CD4-positive, CD25-positive, alpha-beta regulatory T cell (primary cell): Measurements from ENCODE around the gene IST1. TPM values are rescaled to one million over a fixed set of nuclear protein-coding genes. Genes with fewer than 3 reads are reported as not detected.

ENCODE experiments used
- ATAC-seq, 2 donors: fragments of 150-1000 bp; cut with Tn5 transposase; one replicate each; pipeline ENCODE4 v1.10.0; 2021; ENCODE audit warnings: low read depth in 2 of 2, moderate number of reproducible peaks in 2 of 2, moderate library complexity in 1 of 2
- DNase-seq, 3 donors: peaks; one replicate each; pipeline versions ENCODE4 v3.0.0 to v3.0.0-alpha.2; 2012 to 2022; ENCODE audit warnings: mixed read lengths in 1 of 3
- H3K27ac ChIP-seq: one replicate; pipeline ENCODE4 v1.7.0; 2013; ENCODE audit warnings: mild to moderate bottlenecking, low read length; ENCODE audit not compliant: insufficient read depth, poor library complexity, severe bottlenecking
- H3K27me3 ChIP-seq: one replicate; pipeline ENCODE4 v1.7.0; 2013; ENCODE audit warnings: low read length; ENCODE audit not compliant: control insufficient read depth, insufficient read depth
- H3K36me3 ChIP-seq: one replicate; pipeline ENCODE4 v1.7.0; 2013; ENCODE audit warnings: mild to moderate bottlenecking, low read length, moderate library complexity; ENCODE audit not compliant: control insufficient read depth, insufficient read depth
- H3K4me1 ChIP-seq: 2 replicates; pipeline ENCODE4 v1.7.0; 2013; ENCODE audit warnings: mild to moderate bottlenecking, low read length; ENCODE audit not compliant: insufficient read depth, control insufficient read depth, poor library complexity, severe bottlenecking
- H3K4me3 ChIP-seq: one replicate; pipeline ENCODE4 v1.7.0; 2013; ENCODE audit warnings: low read depth, mild to moderate bottlenecking, low read length, moderate library complexity
- H3K9me3 ChIP-seq, 2 experiments: 1 replicate in 1 of 2; 2 replicates in 1 of 2; pipeline ENCODE4 v1.7.0; 2013; ENCODE audit warnings: low read length in 2 of 2, mild to moderate bottlenecking in 1 of 2, moderate library complexity in 1 of 2; ENCODE audit not compliant: control insufficient read depth in 2 of 2
- H3K27ac Mint-ChIP-seq, 3 donors: one replicate each; pipeline ENCODE4 v1.8.0; 2020 to 2022; ENCODE audit warnings: mild to moderate bottlenecking in 3 of 3, mixed read lengths in 3 of 3, moderate library complexity in 2 of 3
- H3K27me3 Mint-ChIP-seq: one replicate; pipeline ENCODE4 v1.8.0; 2022; ENCODE audit warnings: mild to moderate bottlenecking, mixed read lengths
- H3K36me3 Mint-ChIP-seq: one replicate; pipeline ENCODE4 v1.8.0; 2020; ENCODE audit warnings: mixed read lengths
- H3K4me1 Mint-ChIP-seq, 4 donors: one replicate each; pipeline ENCODE4 v1.8.0; 2020 to 2022; ENCODE audit warnings: mixed read lengths in 4 of 4, mild to moderate bottlenecking in 1 of 4
- H3K4me3 Mint-ChIP-seq, 4 donors: one replicate each; pipeline ENCODE4 v1.8.0; 2020 to 2022; ENCODE audit warnings: mild to moderate bottlenecking in 4 of 4, mixed read lengths in 4 of 4, moderate library complexity in 3 of 4
- H3K9me3 Mint-ChIP-seq, 7 donors: one replicate each; pipeline ENCODE4 v1.8.0; 2020 to 2022; ENCODE audit warnings: mixed read lengths in 7 of 7, mild to moderate bottlenecking in 3 of 7, moderate library complexity in 2 of 7
- polyA plus RNA-seq, 4 donors: library from polyadenylated mRNA; unstranded; fragments of 300-500 nt; fragmentation: Illumina TruSeq; gene quantifications; one replicate each; pipeline ENCODE4 v1.2.3, GENCODE V29; 2021
- total RNA-seq: library from RNA; stranded (reverse); gene quantifications from one replicate; pipeline ENCODE4 v1.2.3, GENCODE V29; 2022

IST1 gene
- total and polyA plus RNA-seq, 5 donors from 2014 or later = 151 to 346 (median 207) TPM

- no peak for DNase-seq
- Mint-ChIP-seq H3K27me3 (no peaks in the 10 kb centered on the region), H3K4me3 (peak overlapping the region in 3 of 4 donors; percentile 15 to 73 (median 36)), H3K4me1 (peaks cover 28 to 78% (median 69%) of the 10 kb centered on the region in 4 donors), H3K9me3 (no peaks in the 10 kb centered on the region), H3K27ac (peak overlapping the region; percentile 86 to 99 (median 87)), H3K36me3 (peaks cover 38% of the 10 kb centered on the region)
- Histone ChIP-seq H3K27me3 (no peaks in the 10 kb centered on the region), H3K27ac (no peak overlapping the region), H3K4me1 (peaks cover 26% of the 10 kb centered on the region), H3K4me3 (no peak overlapping the region), H3K9me3 (no peaks in the 10 kb centered on the region), H3K36me3 (peaks cover 48% of the 10 kb centered on the region)
- no peak for ATAC-seq
Measured at GRCh38 chr16:71852561-71852960, 42.8 kb upstream of the IST1 start.

GRCh38 chr16:71853413-71853812, 41.9 kb upstream of the IST1 start:
- ATAC-seq = peak in 1 of 2 donors; percentile 23
- Histone ChIP-seq H3K4me1 (peaks cover 26% of the 10 kb centered on the region), H3K4me3 (peak overlapping the region; percentile 21), H3K27ac (no peak overlapping the region), H3K9me3 (no peaks in the 10 kb centered on the region), H3K27me3 (no peaks in the 10 kb centered on the region), H3K36me3 (peaks cover 46% of the 10 kb centered on the region)
- Mint-ChIP-seq H3K27ac (peak overlapping the region; percentile 86 to 99 (median 87)), H3K4me3 (peak overlapping the region in 3 of 4 donors; percentile 44 to 73 (median 70)), H3K9me3 (no peaks in the 10 kb centered on the region), H3K36me3 (peaks cover 34% of the 10 kb centered on the region), H3K27me3 (no peaks in the 10 kb centered on the region), H3K4me1 (peaks cover 24 to 72% (median 62%) of the 10 kb centered on the region in 4 donors)
- peak in 1 of 3 donors; percentile 74 for DNase-seq

DNA sequence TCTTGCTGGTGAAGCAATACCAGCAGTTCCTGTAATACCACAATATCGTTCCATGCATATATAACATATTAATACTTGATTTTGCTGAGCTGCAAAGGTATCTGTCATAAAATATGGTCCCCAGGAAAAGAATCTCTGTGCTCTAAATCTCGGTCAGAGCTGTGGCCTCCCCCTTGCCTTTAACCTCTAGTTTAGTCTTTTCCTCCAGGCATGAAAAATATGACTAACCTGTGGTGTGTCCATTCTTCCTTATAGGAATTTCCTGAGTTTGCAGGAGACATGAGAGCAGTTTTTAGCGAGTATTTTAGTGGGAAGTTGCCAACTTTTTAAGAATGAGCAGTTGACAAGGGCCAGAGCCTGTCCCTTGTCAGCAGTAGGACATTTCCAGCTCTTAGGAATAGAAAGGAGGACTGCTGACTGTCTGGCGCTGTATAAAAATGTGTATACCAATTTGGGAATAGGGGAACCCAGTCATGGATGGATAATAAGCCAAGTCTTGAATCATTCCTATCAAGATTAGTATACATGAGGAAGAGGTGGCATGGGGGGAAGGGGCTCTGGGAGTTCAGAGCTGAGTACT, 40.9 kb upstream of the IST1 start:
- Histone ChIP-seq H3K4me3 (no peak overlapping the region), H3K27me3 (no peaks in the 10 kb centered on the region), H3K4me1 (peaks cover 26% of the 10 kb centered on the region), H3K9me3 (no peaks in the 10 kb centered on the region), H3K27ac (no peak overlapping the region), H3K36me3 (peaks cover 46% of the 10 kb centered on the region)
- ATAC-seq (no peak), DNase-seq (no peak)
- Mint-ChIP-seq H3K36me3 (peaks cover 35% of the 10 kb centered on the region), H3K4me1 (peaks cover 28 to 78% (median 60%) of the 10 kb centered on the region in 4 donors), H3K27me3 (no peaks in the 10 kb centered on the region), H3K4me3 (peak overlapping the region in 3 of 4 donors; percentile 28 to 85 (median 73)), H3K27ac (peak overlapping the region in 2 of 3 donors; percentile 86 to 87), H3K9me3 (no peaks in the 10 kb centered on the region)

DNA sequence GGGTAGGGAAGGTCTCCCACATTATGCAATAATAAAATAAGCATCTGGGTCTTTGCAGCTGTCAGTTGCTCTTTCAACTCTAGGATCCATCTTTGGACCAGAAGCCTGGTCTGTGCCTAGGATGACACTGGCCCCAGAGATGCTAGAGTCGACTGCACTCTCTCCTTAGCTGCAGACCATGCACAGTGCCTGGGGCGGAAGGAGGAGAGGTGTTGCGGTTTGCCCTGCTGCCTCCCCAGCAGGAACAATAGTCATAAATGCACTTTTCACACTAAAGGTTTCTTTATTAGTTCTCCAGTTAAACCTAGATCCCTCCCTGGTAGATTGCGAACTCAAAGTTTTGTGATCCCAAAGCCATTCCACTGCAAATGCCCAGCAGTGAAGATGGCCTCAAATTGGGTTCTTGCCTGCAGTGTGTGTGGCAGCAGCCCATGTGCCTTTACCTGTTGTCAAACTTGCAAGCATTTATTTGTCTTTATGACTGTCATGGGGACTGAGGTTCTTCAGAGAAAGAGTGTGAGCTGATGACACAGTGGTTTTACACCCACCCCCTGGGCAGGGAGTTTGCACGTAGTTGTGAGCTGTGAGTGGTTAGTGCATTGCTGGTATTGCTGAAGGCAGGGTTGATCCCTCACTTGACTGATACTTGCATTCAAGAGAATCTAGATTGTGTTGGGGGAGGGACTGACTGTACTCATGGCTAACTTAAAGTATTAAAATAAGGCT, 39.2 kb upstream of the IST1 start:
- H3K4me1 Mint-ChIP-seq = peaks cover 28 to 72% (median 54%) of the 10 kb centered on the region in 4 donors

DNA sequence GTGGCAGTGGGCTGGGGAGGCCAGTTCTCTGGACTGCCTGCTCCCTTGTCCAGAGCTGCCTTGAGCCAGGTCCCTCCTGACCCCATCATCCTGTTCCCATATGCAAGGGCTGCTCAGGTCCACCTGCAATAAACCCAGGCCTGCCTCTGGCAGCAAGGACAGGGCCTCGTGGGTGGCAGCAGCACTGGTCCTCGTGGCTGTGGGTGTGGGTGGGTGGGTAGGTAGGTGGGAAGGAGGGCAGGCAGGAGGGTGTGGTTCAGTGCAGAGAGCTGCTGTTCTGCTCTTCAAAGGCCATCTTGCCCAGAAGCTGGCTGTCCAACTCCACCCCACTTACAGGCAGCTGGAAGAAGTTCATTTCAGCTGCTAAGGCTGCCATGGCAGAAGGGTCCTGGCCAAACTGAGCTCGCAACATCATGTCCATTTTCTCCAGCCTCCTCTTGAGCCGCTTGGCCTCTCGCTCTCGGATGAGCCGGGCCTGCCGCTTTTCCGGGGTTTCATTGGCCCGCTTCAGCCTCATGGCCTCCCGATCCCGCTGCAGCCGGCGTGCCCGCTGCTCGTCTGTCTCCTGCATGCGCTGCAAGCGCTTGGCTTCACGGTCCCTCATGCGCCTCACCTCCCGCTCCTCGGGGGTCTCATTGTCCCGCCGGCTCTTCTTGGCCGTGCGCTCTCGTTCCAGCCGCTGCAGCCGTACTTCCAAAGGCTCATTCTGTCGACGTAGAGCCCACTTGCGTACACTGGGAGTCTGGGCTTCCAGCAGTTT, 35.4 kb upstream of the IST1 start:
- Mint-ChIP-seq H3K36me3 (peaks cover 39% of the 10 kb centered on the region), H3K9me3 (no peaks in the 10 kb centered on the region), H3K27ac (peak overlapping the region in 2 of 3 donors; percentile 31 to 43), H3K27me3 (no peaks in the 10 kb centered on the region), H3K4me3 (no peak overlapping the region), H3K4me1 (peaks cover 20 to 37% (median 25%) of the 10 kb centered on the region in 4 donors)
- Histone ChIP-seq H3K36me3 (peaks cover 71% of the 10 kb centered on the region), H3K4me1 (peaks cover 5% of the 10 kb centered on the region), H3K27me3 (no peaks in the 10 kb centered on the region), H3K4me3 (no peak overlapping the region), H3K9me3 (no peaks in the 10 kb centered on the region), H3K27ac (no peak overlapping the region)
- DNase-seq (no peak), ATAC-seq (no peak)

More for the DNA sequence above, 39.2 kb upstream of the IST1 start:
- Histone ChIP-seq H3K36me3 (peaks cover 42% of the 10 kb centered on the region), H3K27ac (peak overlapping the region; percentile 48), H3K4me3 (no peak overlapping the region), H3K27me3 (no peaks in the 10 kb centered on the region), H3K9me3 (no peaks in the 10 kb centered on the region), H3K4me1 (peaks cover 26% of the 10 kb centered on the region)
- H3K9me3 Mint-ChIP-seq = no peaks in the 10 kb centered on the region
- peak overlapping the region in 2 of 3 donors; percentile 30 to 81 for H3K27ac Mint-ChIP-seq
- H3K36me3 Mint-ChIP-seq = peaks cover 25% of the 10 kb centered on the region
- no peaks in the 10 kb centered on the region for H3K27me3 Mint-ChIP-seq
- DNase-seq (peak in 1 of 3 donors; percentile 52), ATAC-seq (peak; percentile 38 to 40)
- peak overlapping the region; percentile 20 to 46 (median 28) for H3K4me3 Mint-ChIP-seq

GRCh38 chr16:71863995-71864394, 31.3 kb upstream of the IST1 start:
- no peak overlapping the region for H3K4me3 ChIP-seq
- ATAC-seq = no peak
- H3K4me1 ChIP-seq = no peaks in the 10 kb centered on the region
- H3K27ac ChIP-seq = no peak overlapping the region
- H3K36me3 ChIP-seq = peaks cover 80% of the 10 kb centered on the region
- peaks cover 48% of the 10 kb centered on the region for H3K36me3 Mint-ChIP-seq
- H3K9me3 ChIP-seq = no peaks in the 10 kb centered on the region
- no peaks in the 10 kb centered on the region for H3K27me3 Mint-ChIP-seq
- no peaks in the 10 kb centered on the region for H3K27me3 ChIP-seq
- DNase-seq = no peak
- no peaks in the 10 kb centered on the region for H3K9me3 Mint-ChIP-seq
- peak overlapping the region in 1 of 3 donors; percentile 25 for H3K27ac Mint-ChIP-seq
- no peak overlapping the region for H3K4me3 Mint-ChIP-seq
- peaks cover 4 to 11% (median 5%) of the 10 kb centered on the region in 4 donors for H3K4me1 Mint-ChIP-seq

GRCh38 chr16:71865173-71865863, 30.0 kb upstream of the IST1 start:
- H3K27ac ChIP-seq = no peak overlapping the region
- no peaks in the 10 kb centered on the region for H3K4me1 ChIP-seq
- Mint-ChIP-seq H3K9me3 (no peaks in the 10 kb centered on the region), H3K4me1 (peaks cover 8 to 12% (median 11%) of the 10 kb centered on the region in 4 donors), H3K27ac (peak overlapping the region in 1 of 3 donors; percentile 35), H3K36me3 (peaks cover 49% of the 10 kb centered on the region), H3K27me3 (no peaks in the 10 kb centered on the region), H3K4me3 (no peak overlapping the region)
- ATAC-seq = no peak
- H3K9me3 ChIP-seq = no peaks in the 10 kb centered on the region
- H3K4me3 ChIP-seq = no peak overlapping the region
- DNase-seq = no peak
- peaks cover 74% of the 10 kb centered on the region for H3K36me3 ChIP-seq
- no peaks in the 10 kb centered on the region for H3K27me3 ChIP-seq
